GM12874 (cell line): Measurements from ENCODE around the gene SCG3.

Experiments
- TF ChIP-seq, protein P1 (sequence below): IDR thresholded peaks from 2 replicates; pipeline ENCODE4 v1.5.1; 2011; ENCODE audit warnings: low read depth, mild to moderate bottlenecking, control low read depth, low read length, moderate library complexity; ENCODE audit not compliant: insufficient read depth

SCG3 gene

DNA sequence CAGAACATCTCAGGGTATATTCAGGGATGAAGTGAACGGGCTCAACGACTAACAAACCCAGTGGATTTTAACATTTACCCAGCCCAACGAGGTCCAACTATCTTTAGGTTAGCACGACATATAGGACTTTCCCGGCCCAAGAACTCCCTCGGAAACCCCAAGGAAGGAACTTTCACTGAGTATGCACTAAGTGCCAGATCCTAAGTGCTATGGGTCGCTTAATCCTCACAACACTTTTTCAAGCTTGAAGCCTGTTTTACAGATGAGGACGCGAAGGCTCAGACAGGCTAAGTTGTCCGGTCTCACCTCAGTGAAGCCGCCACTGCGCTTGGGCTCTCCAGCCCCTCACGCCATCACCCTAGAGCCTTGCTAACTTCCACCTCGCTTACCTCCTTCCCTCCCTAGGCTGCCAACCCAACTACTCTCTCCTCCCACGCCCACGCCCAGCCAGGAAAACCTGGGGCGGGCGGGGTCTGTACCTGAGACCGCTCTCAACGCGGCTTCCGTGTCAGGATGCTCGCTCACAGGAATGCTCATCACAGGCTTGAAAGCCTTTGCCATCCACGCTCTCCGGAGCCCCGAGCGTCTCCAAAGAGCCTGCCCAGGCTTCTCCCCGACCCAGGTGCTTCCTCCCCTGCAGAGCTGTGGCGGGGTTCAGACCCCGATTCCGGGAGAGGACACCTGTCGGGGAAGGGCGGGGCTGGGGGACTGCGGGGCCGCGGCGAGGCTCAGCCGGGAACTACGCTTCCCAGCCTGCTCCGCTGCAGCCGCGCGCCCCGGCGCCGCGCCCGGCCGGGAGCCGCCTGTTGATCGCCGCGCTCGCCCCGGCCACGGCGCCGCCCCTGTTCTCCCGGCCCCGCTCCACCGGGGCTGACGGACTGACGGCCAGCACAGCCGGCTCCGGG lies 69.7 kb downstream of the SCG3 start, which contains the start of gene TMOD2:
Gene TMOD2, plus strand, starts transcription at position 806 of the 905 bp plus-strand sequence. CDS start 14,845 bp downstream, outside the sequence.
- TF ChIP-seq, protein P1, sequence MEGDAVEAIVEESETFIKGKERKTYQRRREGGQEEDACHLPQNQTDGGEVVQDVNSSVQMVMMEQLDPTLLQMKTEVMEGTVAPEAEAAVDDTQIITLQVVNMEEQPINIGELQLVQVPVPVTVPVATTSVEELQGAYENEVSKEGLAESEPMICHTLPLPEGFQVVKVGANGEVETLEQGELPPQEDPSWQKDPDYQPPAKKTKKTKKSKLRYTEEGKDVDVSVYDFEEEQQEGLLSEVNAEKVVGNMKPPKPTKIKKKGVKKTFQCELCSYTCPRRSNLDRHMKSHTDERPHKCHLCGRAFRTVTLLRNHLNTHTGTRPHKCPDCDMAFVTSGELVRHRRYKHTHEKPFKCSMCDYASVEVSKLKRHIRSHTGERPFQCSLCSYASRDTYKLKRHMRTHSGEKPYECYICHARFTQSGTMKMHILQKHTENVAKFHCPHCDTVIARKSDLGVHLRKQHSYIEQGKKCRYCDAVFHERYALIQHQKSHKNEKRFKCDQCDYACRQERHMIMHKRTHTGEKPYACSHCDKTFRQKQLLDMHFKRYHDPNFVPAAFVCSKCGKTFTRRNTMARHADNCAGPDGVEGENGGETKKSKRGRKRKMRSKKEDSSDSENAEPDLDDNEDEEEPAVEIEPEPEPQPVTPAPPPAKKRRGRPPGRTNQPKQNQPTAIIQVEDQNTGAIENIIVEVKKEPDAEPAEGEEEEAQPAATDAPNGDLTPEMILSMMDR = no peak

DNA sequence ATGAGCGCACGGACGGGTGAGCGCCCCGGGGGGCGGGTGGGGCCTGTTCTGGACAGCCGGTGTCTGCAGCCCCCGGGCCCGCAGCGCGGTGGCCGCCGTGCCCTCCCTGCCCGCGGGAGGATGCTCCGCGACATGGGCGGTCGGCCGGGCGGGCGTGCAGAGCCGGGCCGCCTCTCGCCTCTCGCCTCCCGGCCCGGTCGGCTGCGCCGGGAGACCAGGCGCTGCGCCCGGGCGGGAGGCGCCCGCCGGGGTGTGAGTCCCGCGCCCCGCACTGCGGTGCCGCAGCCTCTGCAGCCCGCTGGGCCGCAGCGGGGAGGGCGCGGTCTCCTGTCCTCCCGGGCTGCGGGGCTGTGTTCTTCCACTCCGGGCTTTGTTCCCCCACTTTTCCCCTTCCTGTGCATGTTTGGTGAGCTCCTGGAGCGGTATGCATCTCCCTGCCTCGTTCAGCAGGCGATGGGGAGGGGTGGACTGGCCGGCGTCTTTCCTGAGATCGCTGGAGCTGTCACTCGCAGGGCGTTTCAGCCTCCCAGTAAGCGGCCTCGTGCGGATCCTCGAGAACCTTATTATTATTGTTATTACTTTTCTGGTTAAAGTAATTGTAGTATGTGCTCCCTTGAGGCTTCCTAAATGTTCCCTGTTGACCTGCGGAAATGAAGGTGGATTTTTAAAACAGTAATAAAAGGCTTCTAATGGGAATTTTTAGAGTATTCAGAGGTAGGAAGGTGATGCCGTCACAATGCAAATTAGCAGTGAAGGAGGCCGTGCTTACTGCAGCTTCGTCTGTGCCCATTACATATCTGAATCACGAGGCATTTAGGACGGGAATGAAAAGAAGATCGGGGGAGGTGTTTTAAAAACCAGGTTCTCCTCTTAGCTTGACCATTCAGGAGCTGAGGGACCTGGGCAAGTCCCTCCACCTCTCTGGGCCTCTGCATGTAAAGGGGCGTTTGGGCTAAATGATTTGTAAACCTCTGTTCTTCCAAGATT lies 70.7 kb downstream of the SCG3 start:
- TF ChIP-seq, protein P1 = no peak

DNA sequence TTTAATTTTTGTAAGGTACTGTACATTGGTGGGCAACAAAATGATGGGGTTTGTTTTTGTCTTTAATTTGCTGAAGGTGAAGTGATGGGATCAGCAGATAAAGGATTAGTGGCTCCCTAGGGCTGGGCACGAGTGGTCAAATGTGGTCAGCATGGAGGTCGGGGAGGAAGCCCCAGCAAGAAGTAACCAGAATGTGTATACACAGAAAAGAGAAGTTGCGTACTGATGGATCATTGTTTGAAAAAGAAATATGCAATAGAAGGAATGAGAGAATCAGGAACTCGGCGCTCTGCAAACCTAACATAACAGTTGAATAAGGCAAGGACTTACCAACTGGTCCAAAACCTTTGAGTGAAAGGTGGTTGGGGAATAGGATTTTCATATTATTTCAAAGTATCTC lies 71.6 kb downstream of the SCG3 start:
- TF ChIP-seq, protein P1 = no peak

DNA sequence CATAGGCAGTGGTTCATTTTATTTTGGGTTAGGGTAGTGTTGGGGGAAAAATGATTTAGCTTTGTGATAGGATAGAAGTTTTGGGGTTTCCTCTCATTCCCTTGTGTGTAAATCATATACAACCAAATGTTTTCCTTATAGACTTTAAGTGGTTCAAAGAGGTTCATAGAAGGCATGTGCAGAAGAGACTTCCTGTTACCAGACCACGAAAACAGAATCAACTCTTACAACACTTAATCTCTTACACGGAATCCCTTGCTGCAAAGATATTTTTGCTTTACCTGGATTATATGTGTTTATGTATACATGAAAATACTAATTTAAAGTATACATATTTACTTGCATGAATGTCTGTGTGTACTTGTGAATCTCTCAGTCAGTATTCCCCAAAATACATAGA lies 73.0 kb downstream of the SCG3 start:
- TF ChIP-seq, protein P1 = no peak

DNA sequence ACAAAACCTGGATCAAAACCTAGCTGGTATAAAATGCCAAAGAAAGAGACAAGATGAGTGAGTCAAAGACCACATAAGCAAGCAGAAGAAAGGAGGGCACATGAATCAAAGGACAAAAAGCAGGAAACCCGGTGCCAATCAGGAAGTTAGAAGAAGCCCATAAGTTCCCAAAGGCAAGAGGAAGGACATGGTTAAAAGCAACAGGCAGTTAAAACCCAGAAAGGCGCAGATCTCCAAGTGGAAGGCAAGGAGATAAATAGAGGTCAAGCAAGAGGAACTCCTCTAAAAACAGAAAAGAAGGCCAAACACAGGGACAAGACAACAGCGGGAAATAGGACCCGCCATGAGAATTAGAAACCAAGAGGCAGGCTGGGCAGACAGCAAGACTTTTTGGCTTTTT lies 74.5 kb downstream of the SCG3 start:
- TF ChIP-seq, protein P1 = no peak

DNA sequence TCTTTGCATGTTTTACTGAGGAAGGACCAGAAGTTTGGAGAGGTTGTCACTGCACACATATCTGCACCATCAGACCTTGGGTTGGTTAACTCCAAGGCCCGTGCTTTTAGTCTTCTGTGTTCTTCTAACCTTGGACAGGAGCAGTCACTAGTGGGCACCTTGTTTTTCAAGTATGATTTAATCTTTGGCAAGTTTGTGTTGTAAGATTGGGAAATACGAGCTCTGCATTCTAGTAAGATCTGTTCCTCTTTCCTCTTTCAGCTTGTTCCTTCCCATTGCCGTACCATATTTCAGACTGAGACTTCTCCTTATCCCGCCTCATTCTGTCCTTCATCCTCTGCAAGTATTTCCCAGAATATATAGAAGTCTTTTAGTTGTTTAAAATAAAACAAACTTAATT lies 75.2 kb downstream of the SCG3 start:
- TF ChIP-seq, protein P1 = no peak

DNA sequence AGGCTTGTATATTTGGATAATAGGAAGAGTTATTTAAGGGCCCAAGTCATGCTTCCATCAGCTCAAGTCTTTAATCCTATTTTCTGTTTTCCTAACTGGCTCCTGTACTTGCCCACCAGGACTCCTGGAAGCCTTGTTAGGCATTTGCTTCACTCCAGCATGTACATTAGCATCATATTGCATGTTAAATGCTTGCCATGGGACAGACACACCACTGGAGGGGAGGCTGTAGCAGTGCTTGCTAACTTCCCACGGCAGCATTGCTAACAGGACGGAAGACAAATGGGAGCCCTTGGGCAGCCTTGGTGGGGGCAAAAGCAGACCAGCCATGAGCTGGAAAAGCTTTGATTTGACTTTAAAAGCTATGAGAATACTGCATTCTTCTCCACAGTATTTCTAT lies 76.1 kb downstream of the SCG3 start:
- TF ChIP-seq, protein P1 = no peak
